Raji (cell line): ENCODE results near the gene TMEM250.

ENCODE experiments used
- POLR2A ChIP-seq: IDR thresholded peaks from 2 replicates; pipeline ENCODE4 v1.6.1; 2011; ENCODE audit warnings: low read depth, low read length, control low read depth; ENCODE audit not compliant: insufficient read depth

Gene TMEM250

DNA sequence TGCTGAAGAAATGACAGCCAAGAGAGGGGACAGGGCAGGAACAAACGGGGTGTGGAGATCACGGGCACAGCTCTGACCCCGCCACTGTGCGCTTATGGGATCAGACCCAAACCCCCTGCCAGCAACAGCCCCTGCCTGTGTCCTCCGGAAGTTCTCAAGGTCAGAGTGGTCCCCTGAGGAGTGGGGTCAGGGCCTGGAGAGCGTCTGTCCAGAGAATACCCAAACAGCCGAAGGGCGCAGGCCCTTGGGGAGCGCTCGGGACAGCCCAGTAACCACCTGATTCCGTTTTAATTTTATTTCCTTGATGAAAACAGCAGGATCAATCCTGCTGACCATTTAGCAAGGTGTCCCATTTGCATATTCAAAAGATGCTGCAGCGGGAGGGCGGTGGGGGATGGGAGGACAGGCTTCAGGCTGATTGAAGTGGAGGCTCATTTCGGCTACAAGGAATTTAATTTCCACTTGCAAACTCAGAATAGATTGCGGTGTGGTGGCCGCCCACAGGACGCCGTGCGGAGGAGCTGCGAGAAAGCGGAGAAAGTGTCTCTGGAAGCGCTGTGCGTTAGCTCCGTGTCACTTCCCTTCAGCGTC, 32.6 kb upstream of the TMEM250 start:
- no peak for TF ChIP-seq POLR2A

GRCh38 chr9:136149853-136150252, 31.2 kb upstream of the TMEM250 start:
- TF ChIP-seq POLR2A, result no peak

DNA sequence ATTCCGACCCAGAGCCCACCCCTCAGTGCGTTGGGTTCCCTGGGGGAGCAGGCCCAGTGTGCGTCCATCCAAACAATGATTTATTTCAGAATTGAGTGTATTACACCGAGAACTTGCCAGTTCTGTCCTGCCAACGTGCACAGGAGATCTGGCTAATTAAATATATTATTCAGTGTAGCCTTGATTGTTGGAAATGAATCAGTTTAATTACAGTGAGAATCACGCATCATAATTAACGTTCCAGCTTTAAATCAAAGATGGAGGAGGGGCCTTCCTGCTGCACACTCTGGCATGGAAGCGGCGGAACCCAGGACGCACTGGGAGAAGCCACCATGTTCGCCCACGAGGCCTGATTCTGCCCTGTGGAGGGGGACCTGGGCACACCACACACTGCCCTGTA, 30.7 kb upstream of the TMEM250 start:
- no peak for TF ChIP-seq POLR2A

DNA sequence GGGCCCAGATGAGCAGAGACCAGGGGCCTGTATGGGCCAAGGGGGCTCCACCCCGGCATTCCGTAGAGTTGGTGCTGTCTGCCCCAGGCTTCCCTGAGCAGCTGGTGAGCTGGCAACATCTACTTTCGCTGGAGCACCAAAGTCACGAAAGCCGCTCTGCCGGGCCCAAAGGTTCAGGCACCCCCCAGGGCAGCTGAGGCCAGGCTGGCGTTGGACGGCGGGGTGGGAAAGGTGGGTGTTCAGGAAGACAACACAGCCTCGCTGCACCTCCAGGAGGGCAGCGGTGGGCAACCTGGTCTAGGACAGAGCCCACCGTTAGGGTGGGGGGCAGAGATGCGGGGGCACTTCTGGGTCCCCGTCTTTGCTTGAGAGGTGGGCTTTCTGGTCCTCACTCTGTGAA, 30.1 kb upstream of the TMEM250 start:
- no peak for TF ChIP-seq POLR2A

- no peak for TF ChIP-seq POLR2A
These were observed 29.4 kb upstream of the TMEM250 start for GRCh38 chr9:136147890-136148714.

GRCh38 chr9:136147038-136147889, 28.6 kb upstream of the TMEM250 start:
- TF ChIP-seq POLR2A, result no peak

DNA sequence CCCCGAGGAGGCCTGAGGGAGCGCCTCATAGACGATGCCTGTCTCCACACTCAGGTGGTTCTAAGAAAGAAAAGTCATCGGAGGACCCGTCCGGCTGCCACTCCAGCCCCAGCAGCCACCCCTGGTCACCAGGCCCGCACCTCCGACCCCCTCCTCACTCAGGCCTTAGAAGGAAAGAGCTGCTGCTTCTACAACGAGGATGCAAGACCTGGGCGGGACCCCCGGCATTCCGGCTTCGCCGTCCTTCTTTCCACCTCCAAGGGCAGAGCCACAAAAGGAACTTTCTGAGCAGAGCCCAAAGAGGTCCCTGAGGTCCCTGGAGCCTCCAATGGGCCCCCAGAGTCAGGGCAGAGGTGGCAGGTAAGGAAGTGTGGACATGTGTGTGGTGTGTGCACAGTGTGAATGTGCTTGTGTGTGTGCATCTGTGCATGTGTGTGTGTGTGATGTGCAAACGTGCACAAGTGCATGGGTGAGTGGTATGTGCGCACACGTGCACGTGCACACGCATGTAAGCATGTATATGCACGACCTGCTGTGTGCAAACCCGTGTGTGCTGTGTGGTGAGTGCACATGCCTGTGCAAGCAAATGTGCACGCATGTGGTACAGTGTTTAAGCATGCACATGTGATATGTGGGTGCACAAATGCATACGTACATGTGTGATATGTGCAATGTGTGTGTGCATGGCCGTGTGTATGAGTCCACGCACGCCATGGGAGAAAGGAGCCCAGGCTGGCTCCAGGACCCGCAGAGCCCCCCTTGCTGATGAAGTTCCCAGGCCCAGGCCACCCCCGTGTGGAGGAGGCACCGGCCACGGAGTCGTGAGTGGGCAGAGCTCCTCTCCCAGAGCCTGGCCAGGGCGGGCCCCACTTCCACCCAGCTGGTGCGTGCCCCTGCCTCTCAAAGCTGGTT, 27.7 kb upstream of the TMEM250 start:
- no peak for TF ChIP-seq POLR2A

DNA sequence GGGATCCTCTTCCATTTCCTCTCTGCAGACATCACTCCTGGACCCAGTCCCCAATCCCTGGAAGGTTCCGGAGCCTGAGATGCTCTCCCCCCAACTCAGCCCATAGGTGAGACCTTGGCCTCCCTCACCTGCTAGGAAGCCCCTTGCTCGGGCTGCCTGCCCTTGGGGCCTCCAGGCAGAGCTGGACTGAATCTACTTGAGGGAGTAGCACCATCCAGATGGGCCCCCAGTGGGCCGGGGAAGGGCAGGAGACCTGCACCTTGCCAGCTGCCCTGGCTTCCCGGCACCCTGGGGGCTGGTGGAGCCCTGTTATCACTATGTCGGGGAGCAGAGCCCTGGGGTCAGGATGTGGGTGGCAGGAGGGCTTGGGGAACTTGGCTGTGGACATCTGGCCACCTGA, 26.9 kb upstream of the TMEM250 start:
- TF ChIP-seq POLR2A, result no peak

GRCh38 chr9:136144450-136144849, 25.8 kb upstream of the TMEM250 start:
- TF ChIP-seq POLR2A, result no peak

GRCh38 chr9:136143215-136144001, 24.7 kb upstream of the TMEM250 start:
- TF ChIP-seq POLR2A, result no peak

- no peak for TF ChIP-seq POLR2A
These were observed 24.2 kb upstream of the TMEM250 start for GRCh38 chr9:136142859-136143214.

- TF ChIP-seq POLR2A, result no peak
These were observed 23.7 kb upstream of the TMEM250 start for GRCh38 chr9:136142414-136142796.

DNA sequence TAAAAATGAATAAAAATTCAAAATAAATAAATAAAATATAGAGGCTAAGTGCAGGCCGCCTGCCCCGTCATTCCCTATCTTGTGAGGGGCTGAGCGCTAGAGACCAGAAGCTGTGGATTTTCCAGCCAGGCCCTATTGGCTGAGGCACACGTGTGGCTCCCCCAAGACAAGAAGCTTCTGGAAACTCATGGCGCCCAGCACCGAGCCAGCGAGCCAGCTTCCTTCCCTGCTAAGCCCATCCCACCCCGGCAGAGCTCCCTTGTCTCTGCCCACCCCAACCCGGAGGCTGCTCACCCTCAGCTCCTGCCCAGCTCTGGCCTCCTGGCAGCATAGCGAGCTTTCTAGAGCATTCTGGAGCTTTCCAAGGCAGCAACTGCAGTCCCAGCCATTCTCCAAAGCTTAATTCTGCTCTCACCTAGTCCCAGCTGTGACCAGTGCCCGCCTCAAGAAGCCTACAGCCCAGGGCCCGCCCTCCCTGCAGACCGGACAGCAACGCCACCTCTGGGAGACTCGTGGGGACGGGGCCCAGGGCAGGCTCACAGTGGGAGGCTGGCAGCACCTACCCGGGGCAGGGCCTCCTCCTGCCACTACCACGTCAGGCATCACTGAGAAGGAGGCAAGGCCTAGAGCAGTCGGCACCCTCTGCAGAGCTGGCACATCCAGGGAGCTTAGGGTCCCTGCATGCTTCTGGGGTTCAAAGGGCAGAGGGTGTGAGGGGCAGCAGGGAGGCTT, 23.2 kb upstream of the TMEM250 start:
- no peak for TF ChIP-seq POLR2A
